HepG2 (cell line): ENCODE results near the gene C4orf46. TPM values are rescaled to one million over a fixed set of nuclear protein-coding genes. Genes with fewer than 3 reads are reported as not detected.

Experiments
- ATAC-seq: fragments of 200-7000 bp; cut with Tn5 transposase; 3 replicates; pipeline ENCODE4 v1.9.1; 2020; ENCODE audit warnings: mild to moderate bottlenecking, moderate library complexity
- Bru-seq: library from RNA; stranded (reverse); fragments of 400-500 nt; gene quantifications from one replicate; lab custom pipeline; 2021; lab: Mats Ljungman, UMichigan
- BruChase-seq, 2 experiments: library from RNA; stranded (reverse); fragments of 400-500 nt; gene quantifications; one replicate each; lab custom pipeline; 2021; lab: Mats Ljungman, UMichigan
- BruUV-seq: library from RNA; stranded (reverse); fragments of 400-500 nt; replicated peaks from 2 replicates; lab custom pipeline; 2021; lab: Mats Ljungman, UMichigan
- CTCF ChIA-PET: fragments of 300-600 bp; formaldehyde crosslinking; extraction: SDS; loops from one replicate; lab custom pipeline; 2021; ENCODE audit warnings: low total read pairs, inconsistent platforms, low intra/inter-chr PET ratio; lab: Yijun Ruan, JAX
- POLR2A ChIA-PET: fragments of 350-600 bp; sonication (Branson Sonifier 250); formaldehyde crosslinking; loops from one replicate; lab custom pipeline; 2020; ENCODE audit warnings: antibody characterized with exemption, inconsistent platforms; lab: Yijun Ruan, JAX
- DNase-seq: peaks from one replicate; pipeline ENCODE4 v3.0.0-alpha.2; 2015; ENCODE audit warnings: low spot score
- FAIRE-seq: peaks from 3 replicates; lab custom pipeline; 2011; peaks lifted over from hg19 to GRCh38; lab: Jason Lieb, UNC
- H2AFZ ChIP-seq: one replicate; pipeline ENCODE4 v1.6.1; 2011; ENCODE audit warnings: low read length, inconsistent platforms
- H3K27ac ChIP-seq: fragments of 300-600 bp; 3 replicates; pipeline ENCODE4 v1.8.0; 2011; ENCODE audit warnings: mixed run types, mild to moderate bottlenecking, mixed read lengths, low read length, inconsistent platforms; ENCODE audit not compliant: insufficient read depth; ENCODE audit errors: extremely low read length
- H3K27me3 ChIP-seq, 2 experiments: fragments of 200-600 bp in 1 of 2; 2 replicates in 1 of 2; 3 replicates in 1 of 2; pipeline versions ENCODE4 v1.6.0 to v1.8.0; 2011; ENCODE audit warnings: low read length in 2 of 2, mild to moderate bottlenecking in 2 of 2, moderate library complexity in 2 of 2, inconsistent platforms in 1 of 2; ENCODE audit not compliant: insufficient read depth in 2 of 2, control insufficient read depth in 1 of 2
- H3K36me3 ChIP-seq, 2 experiments: fragments of 200-600 bp in 1 of 2; replicated peaks in 1 of 2; 2 replicates in 1 of 2; 3 replicates in 1 of 2; pipeline versions ENCODE4 v1.5.1 to v1.8.0; 2011; ENCODE audit warnings: low read length in 2 of 2, inconsistent platforms in 1 of 2; ENCODE audit not compliant: insufficient read depth in 2 of 2, control insufficient read depth in 1 of 2
- H3K4me1 ChIP-seq: 2 replicates; pipeline ENCODE4 v1.5.1; 2012; ENCODE audit warnings: low read length, inconsistent platforms; ENCODE audit not compliant: insufficient read depth
- H3K4me2 ChIP-seq: 2 replicates; pipeline ENCODE4 v1.6.0; 2011; ENCODE audit warnings: low read depth, low read length, inconsistent platforms
- H3K4me3 ChIP-seq, 3 experiments: fragments of 200-600 bp in 1 of 3; sonication (generic), shearing (Covaris generic) in 1 of 3; replicated peaks in 1 of 3; 2 replicates each; pipeline ENCODE4 v1.5.1; 2011 to 2016; ENCODE audit warnings: low read length in 3 of 3, inconsistent platforms in 2 of 3, low read depth in 2 of 3, mild to moderate bottlenecking in 2 of 3, control low read depth in 1 of 3, mixed read lengths in 1 of 3; ENCODE audit not compliant: insufficient read depth in 1 of 3
- H3K79me2 ChIP-seq: one replicate; pipeline ENCODE4 v1.6.1; 2011; ENCODE audit warnings: low read length, inconsistent platforms; ENCODE audit not compliant: insufficient read depth
- H3K9ac ChIP-seq: 2 replicates; pipeline ENCODE4 v1.6.0; 2011; ENCODE audit warnings: mild to moderate bottlenecking, low read depth, low read length, inconsistent platforms; ENCODE audit not compliant: insufficient read depth
- H3K9me3 ChIP-seq: 2 replicates; pipeline ENCODE4 v1.5.1; 2012; ENCODE audit warnings: mild to moderate bottlenecking, low read length
- H4K20me1 ChIP-seq: 2 replicates; pipeline ENCODE4 v1.6.0; 2011; ENCODE audit warnings: inconsistent platforms, mild to moderate bottlenecking, low read length, moderate library complexity; ENCODE audit not compliant: insufficient read depth
- CBFB ChIP-seq: sonication (generic); formaldehyde crosslinking; IDR thresholded peaks from 2 replicates; pipeline ENCODE4 v1.4.0; 2020; ENCODE audit warnings: missing genetic modification reagents
- CENPBD1 ChIP-seq: sonication (generic); formaldehyde crosslinking; IDR thresholded peaks from 2 replicates; pipeline ENCODE4 v1.8.0; 2022; ENCODE audit warnings: missing genetic modification reagents, low read depth, mild to moderate bottlenecking, borderline replicate concordance
- E2F5 ChIP-seq: sonication (generic); formaldehyde crosslinking; conservative IDR thresholded peaks from 2 replicates; pipeline ENCODE4 v1.4.0; 2020; ENCODE audit warnings: missing genetic modification reagents
- HES4 ChIP-seq: sonication (generic); formaldehyde crosslinking; IDR thresholded peaks from 2 replicates; pipeline ENCODE4 v1.9.0; 2021; ENCODE audit warnings: mild to moderate bottlenecking, missing genetic modification reagents, borderline replicate concordance
- HNRNPL ChIP-seq: fragments of 200-400 bp; formaldehyde crosslinking; IDR thresholded peaks from 2 replicates; pipeline ENCODE4 v1.6.1; 2017; ENCODE audit warnings: mild to moderate bottlenecking, low read depth, low read length
- LCORL ChIP-seq, 2 experiments: fragments of 450-650 bp in 1 of 2; sonication (generic) in 1 of 2; formaldehyde crosslinking in 1 of 2; IDR thresholded peaks; 2 replicates each; pipeline versions ENCODE4 v1.5.0 to v1.6.1; 2017 to 2020; ENCODE audit warnings: antibody characterized with exemption in 1 of 2, missing genetic modification reagents in 1 of 2
- ZFP62 ChIP-seq: sonication (generic); formaldehyde crosslinking; IDR thresholded peaks from 2 replicates; pipeline ENCODE4 v1.4.0; 2020; ENCODE audit warnings: missing genetic modification reagents
- ZFP82 ChIP-seq: sonication (generic); formaldehyde crosslinking; IDR thresholded peaks from 2 replicates; pipeline ENCODE4 v1.5.1; 2020; ENCODE audit warnings: mild to moderate bottlenecking, missing genetic modification reagents, borderline replicate concordance
- ZNF280B ChIP-seq: sonication (generic); formaldehyde crosslinking; IDR thresholded peaks from 2 replicates; pipeline ENCODE4 v1.5.0; 2020; ENCODE audit warnings: missing genetic modification reagents, mild to moderate bottlenecking, borderline replicate concordance
- ZNF326 ChIP-seq: sonication (generic); formaldehyde crosslinking; IDR thresholded peaks from 2 replicates; pipeline ENCODE4 v1.4.0; 2020; ENCODE audit warnings: missing genetic modification reagents, borderline replicate concordance
- ZNF44 ChIP-seq: sonication (generic); formaldehyde crosslinking; IDR thresholded peaks from 2 replicates; pipeline ENCODE4 v1.5.1; 2020; ENCODE audit warnings: mild to moderate bottlenecking, missing genetic modification reagents
- ZNF446 ChIP-seq: sonication (generic); formaldehyde crosslinking; IDR thresholded peaks from 2 replicates; pipeline ENCODE4 v1.5.0; 2020; ENCODE audit warnings: mild to moderate bottlenecking, missing genetic modification reagents
- ZNF839 ChIP-seq: sonication (generic); formaldehyde crosslinking; IDR thresholded peaks from 2 replicates; pipeline ENCODE4 v1.4.0; 2020; ENCODE audit warnings: missing genetic modification reagents, mild to moderate bottlenecking, borderline replicate concordance
- WGBS: methylation state at CpG from one replicate; pipeline ENCODE4 v1.1.6; 2017; ENCODE audit warnings: low lambda C conversion rate; 5-methylcytosine and 5-hydroxymethylcytosine counted together
- in situ Hi-C: cut with HindIII; loops from 2 replicates; pipeline ENCODE4 v1.10.0; 2017; ENCODE audit warnings: low pct_unique_long_range_greater_than_20kb; ENCODE audit not compliant: extremely low pct_ligation_motif_present
- intact Hi-C: fragments of 100-400 bp; cut with micrococcal nuclease; formaldehyde crosslinking; loops from one replicate; pipeline ENCODE4 v1.10.0; 2022; ENCODE audit not compliant: unreplicated experiment
- long read RNA-seq, 2 experiments: library from RNA in 1 of 2; library from polyadenylated mRNA in 1 of 2; stranded (forward) in 1 of 2; unstranded in 1 of 2; transcript quantifications; one replicate each; pipeline ENCODE4 v2.0.0, GENCODE V29; 2019 to 2022
- polyA minus RNA-seq, 3 experiments: library from RNA; depleted of rRNA, polyadenylated mRNA; stranded (reverse); fragments of >200 nt; gene quantifications; 2 replicates each; pipeline ENCODE4 v1.2.3, GENCODE V29; 2011; ENCODE audit warnings: low replicate concordance in 1 of 3
- polyA plus RNA-seq, 8 experiments: library from polyadenylated mRNA; depleted of rRNA in 3 of 8; stranded (reverse) in 7 of 8; unstranded in 1 of 8; fragments of >200 nt; fragmentation: Illumina TruSeq in 4 of 8; extraction: Trizol in 4 of 8; gene quantifications; 2 replicates each; pipeline versions ENCODE4 v1.2.1 to v1.2.3, GENCODE V29; 2011 to 2016; ENCODE audit warnings: low read depth in 4 of 8, missing spikeins in 1 of 8, mixed read lengths in 1 of 8; ENCODE audit not compliant: insufficient read depth in 1 of 8
- total RNA-seq, 5 experiments: library from RNA; depleted of rRNA; stranded (reverse); fragments of >200 nt; fragmentation: Illumina TruSeq; extraction: Trizol; gene quantifications; 2 replicates each; pipeline ENCODE4 v1.2.3, GENCODE V29; 2016; ENCODE audit warnings: low read depth in 1 of 5
- TF ChIP-seq, protein P1 (sequence below): fragments of 450-650 bp; IDR thresholded peaks from 2 replicates; pipeline ENCODE4 v1.6.1; 2016

C4orf46 gene
- total RNA-seq (2016; rRNA removed; fragmentation: Illumina TruSeq; extraction: Trizol) (10.4 and 16.7 TPM in 2 replicates), polyA plus RNA-seq (2011; rRNA removed) (5.4 and 8.5 TPM in 2 replicates), polyA minus RNA-seq (2011; rRNA and poly(A)+ RNA removed; ENCODE audit: low replicate concordance) (1.7 TPM in 2 replicates), Bru-seq, nascent RNA (percentile 62 among the genes with signal in this experiment), BruChase-seq, experiment 1, labeled RNA remaining after a 6-hour chase (percentile 93 among the genes with signal in this experiment), BruChase-seq, experiment 2, labeled RNA remaining after a 2-hour chase (percentile 89 among the genes with signal in this experiment)
- total RNA-seq (2016; cell fraction: cytosol; rRNA removed; fragmentation: Illumina TruSeq; extraction: Trizol; ENCODE audit: low read depth) = 1.1 and 1.7 TPM in 2 replicates
- total RNA-seq (2016; cell fraction: insoluble cytoplasmic fraction; rRNA removed; fragmentation: Illumina TruSeq; extraction: Trizol) = 10.1 and 15.4 TPM in 2 replicates
- 6.0 and 7.4 TPM in 2 replicates for total RNA-seq (2016; cell fraction: membrane; rRNA removed; fragmentation: Illumina TruSeq; extraction: Trizol)
- 7.4 and 8.1 TPM in 2 replicates for total RNA-seq (2016; cell fraction: nucleus; rRNA removed; fragmentation: Illumina TruSeq; extraction: Trizol)
- 2.6 and 3.0 TPM in 2 replicates for polyA plus RNA-seq (2011; cell fraction: cytosol; rRNA removed)
- 1.3 and 2.1 TPM in 2 replicates for polyA plus RNA-seq (2011; cell fraction: nucleus; rRNA removed)
- polyA plus RNA-seq (2012) = 3.0 and 5.0 TPM in 2 replicates
- 0.98 and 1.2 TPM in 2 replicates for polyA plus RNA-seq (2016; cell fraction: cytosol; fragmentation: Illumina TruSeq; extraction: Trizol; ENCODE audit: low read depth)
- 22.6 and 22.9 TPM in 2 replicates for polyA plus RNA-seq (2016; cell fraction: insoluble cytoplasmic fraction; fragmentation: Illumina TruSeq; extraction: Trizol; ENCODE audit: low read depth)
- polyA plus RNA-seq (2016; cell fraction: membrane; fragmentation: Illumina TruSeq; extraction: Trizol; ENCODE audit: low read depth) = 5.1 and 5.5 TPM in 2 replicates
- polyA plus RNA-seq (2016; cell fraction: nucleus; fragmentation: Illumina TruSeq; extraction: Trizol; ENCODE audit: insufficient read depth, low read depth) = 10.1 and 10.7 TPM in 2 replicates
- polyA minus RNA-seq (2011; cell fraction: cytosol; rRNA and poly(A)+ RNA removed) = 2.9 and 3.5 TPM in 2 replicates
- 3.0 and 4.0 TPM in 2 replicates for polyA minus RNA-seq (2011; cell fraction: nucleus; rRNA and poly(A)+ RNA removed)
- long read RNA-seq, experiment 1, transcript C4orf46-201 (2 exons, 3,521 nt) = major isoform, 21 of 23 reads
- long read RNA-seq, experiment 1, partial matches to known transcripts = 0 of 23 reads
- long read RNA-seq, experiment 1, other reads (novel, unspliced or antisense) = 2 of 23 reads
- long read RNA-seq, experiment 2, partial matches to known transcripts = 0 of 6 reads
- long read RNA-seq, experiment 2, other reads (novel, unspliced or antisense) = 6 of 6 reads

- DNase-seq (no peak), FAIRE-seq (no peak), ATAC-seq (no peak)
- Histone ChIP-seq H2AFZ (peak within 1 kb of the TSS; percentile 32), H3K4me1 (peaks cover 28% of the 10 kb centered on the region), H3K27me3 (no peaks in the 10 kb centered on the region), H3K79me2 (peaks cover 26% of the 10 kb centered on the region), H3K9me3 (no peaks in the 10 kb centered on the region), H3K9ac (peak within 1 kb of the TSS; percentile 70), H3K4me3 (peak within 1 kb of the TSS; percentile 80 to 90 (median 83)), H3K36me3 (no peaks in the 10 kb centered on the region), H3K27ac (peak within 1 kb of the TSS; percentile 90), H3K4me2 (peak within 1 kb of the TSS; percentile 86), H4K20me1 (no peaks in the 10 kb centered on the region)
- no TSS peak for BruUV-seq
- ChIA-PET POLR2A (no interaction called here), CTCF (no interaction called here)
- in situ Hi-C loops = no loop called here
- intact Hi-C loops = loop anchor here (2.0 to 5.0 kb wide), 2 partner anchors 97 to 176 kb away; partner anchors contain the start of gene FNIP2
- WGBS = 10% methylated on average over 4 of the region's 20 CpGs
- TF ChIP-seq HNRNPL (0 out of 2 replicates have a peak, but pooled peaks have one; percentile 14), ZNF44 (CRISPR knock-in tag) (0 out of 2 replicates have a peak, but pooled peaks have one; percentile 4), E2F5 (CRISPR knock-in tag) (peak; percentile 18; the same call in 1 of the 2 replicates), ZNF280B (0 out of 2 replicates have a peak, but pooled peaks have one; percentile 14), CENPBD1 (CRISPR knock-in tag) (0 out of 2 replicates have a peak, but pooled peaks have one; percentile 17), HES4 (0 out of 2 replicates have a peak, but pooled peaks have one; percentile 41), ZFP62 (CRISPR knock-in tag) (0 out of 2 replicates have a peak, but pooled peaks have one; percentile 17), ZFP82 (CRISPR knock-in tag) (0 out of 2 replicates have a peak, but pooled peaks have one; percentile 2), LCORL (IDR thresholded peaks at IDR 0.05) (no peak), LCORL (CRISPR knock-in tag; IDR thresholded peaks at IDR 0.05) (0 out of 2 replicates have a peak, but pooled peaks have one; percentile 1), ZNF326 (CRISPR knock-in tag) (no peak), ZNF839 (CRISPR knock-in tag) (0 out of 2 replicates have a peak, but pooled peaks have one; percentile 16), CBFB (CRISPR knock-in tag) (no peak), ZNF446 (CRISPR knock-in tag) (0 out of 2 replicates have a peak, but pooled peaks have one; percentile 51)
- TF ChIP-seq, protein P1, sequence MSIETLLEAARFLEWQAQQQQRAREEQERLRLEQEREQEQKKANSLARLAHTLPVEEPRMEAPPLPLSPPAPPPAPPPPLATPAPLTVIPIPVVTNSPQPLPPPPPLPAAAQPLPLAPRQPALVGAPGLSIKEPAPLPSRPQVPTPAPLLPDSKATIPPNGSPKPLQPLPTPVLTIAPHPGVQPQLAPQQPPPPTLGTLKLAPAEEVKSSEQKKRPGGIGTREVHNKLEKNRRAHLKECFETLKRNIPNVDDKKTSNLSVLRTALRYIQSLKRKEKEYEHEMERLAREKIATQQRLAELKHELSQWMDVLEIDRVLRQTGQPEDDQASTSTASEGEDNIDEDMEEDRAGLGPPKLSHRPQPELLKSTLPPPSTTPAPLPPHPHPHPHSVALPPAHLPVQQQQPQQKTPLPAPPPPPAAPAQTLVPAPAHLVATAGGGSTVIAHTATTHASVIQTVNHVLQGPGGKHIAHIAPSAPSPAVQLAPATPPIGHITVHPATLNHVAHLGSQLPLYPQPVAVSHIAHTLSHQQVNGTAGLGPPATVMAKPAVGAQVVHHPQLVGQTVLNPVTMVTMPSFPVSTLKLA = no peak
Measured at GRCh38 chr4:158671665-158671914, at the start of gene C4orf46. TSS of gene C4orf46 (minus strand) at chr4:158671887. CDS start at chr4:158671801, 86 bp downstream.
